ENCODE measurements around the gene TECTB. TPM values are rescaled to one million over a fixed set of nuclear protein-coding genes. Genes with fewer than 3 reads are reported as not detected.
A peak's percentile ranks its signal among the peaks of the same experiment; 100 is the strongest.

TECTB gene
- total RNA-seq, 1 donor from 2014 or later = not detected

DNA sequence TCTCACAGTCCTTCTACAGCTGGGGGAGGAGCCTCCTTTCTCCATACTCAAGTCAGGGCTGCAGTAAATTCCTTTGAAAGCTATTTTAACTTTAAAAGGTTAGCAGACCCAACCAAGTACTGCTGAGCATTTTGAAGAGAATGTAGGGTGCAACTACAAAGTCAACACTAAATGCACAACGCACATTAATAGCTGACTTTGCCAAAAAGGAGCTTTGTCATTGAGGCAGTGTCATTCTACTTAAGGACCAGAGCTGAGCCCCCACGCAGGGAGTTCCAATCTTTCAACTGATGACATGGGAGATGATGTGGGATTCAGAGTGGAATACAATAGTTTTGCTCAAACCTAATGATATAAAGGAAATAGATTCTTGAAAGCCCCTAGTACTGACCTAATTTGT, 20.3 kb downstream of the TECTB start:
- DNase-seq (ENCODE audit: low read depth) = no peak
- TF ChIP-seq, protein P1, sequence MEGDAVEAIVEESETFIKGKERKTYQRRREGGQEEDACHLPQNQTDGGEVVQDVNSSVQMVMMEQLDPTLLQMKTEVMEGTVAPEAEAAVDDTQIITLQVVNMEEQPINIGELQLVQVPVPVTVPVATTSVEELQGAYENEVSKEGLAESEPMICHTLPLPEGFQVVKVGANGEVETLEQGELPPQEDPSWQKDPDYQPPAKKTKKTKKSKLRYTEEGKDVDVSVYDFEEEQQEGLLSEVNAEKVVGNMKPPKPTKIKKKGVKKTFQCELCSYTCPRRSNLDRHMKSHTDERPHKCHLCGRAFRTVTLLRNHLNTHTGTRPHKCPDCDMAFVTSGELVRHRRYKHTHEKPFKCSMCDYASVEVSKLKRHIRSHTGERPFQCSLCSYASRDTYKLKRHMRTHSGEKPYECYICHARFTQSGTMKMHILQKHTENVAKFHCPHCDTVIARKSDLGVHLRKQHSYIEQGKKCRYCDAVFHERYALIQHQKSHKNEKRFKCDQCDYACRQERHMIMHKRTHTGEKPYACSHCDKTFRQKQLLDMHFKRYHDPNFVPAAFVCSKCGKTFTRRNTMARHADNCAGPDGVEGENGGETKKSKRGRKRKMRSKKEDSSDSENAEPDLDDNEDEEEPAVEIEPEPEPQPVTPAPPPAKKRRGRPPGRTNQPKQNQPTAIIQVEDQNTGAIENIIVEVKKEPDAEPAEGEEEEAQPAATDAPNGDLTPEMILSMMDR (conservative IDR thresholded peaks at IDR 0.05; ENCODE audit: low read depth, low read length) = no peak
- H3K4me3 ChIP-seq (ENCODE audit: low read depth, low read length) = no peak overlapping the region

DNA sequence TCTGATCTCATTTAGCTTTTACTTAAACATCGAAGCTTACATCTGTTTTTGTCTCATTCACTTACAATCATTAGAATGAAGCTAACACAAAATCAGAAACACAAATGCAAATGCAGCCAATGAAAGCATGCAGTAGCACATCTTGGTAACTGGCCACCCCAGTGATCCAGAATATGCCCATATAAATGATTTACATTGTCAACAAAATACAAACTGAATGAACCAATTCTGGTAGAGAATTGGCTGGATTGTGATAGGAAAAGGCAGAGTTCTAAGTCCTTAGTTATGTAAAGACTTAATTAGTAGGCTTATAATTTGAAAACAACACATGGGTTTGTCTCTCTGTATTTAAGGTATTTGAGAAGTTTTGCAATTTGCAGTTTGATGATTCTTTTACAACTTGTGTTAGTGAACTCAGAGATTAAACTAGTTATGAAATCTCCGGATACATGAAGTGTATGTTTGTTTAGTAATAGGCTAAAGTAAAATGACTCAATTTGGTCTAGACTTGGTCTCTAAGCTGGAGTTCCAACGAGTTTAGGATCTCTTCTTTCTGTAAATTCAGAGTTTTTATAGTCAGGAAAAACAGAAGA, 21.2 kb downstream of the TECTB start:
- TF ChIP-seq, protein P1 (conservative IDR thresholded peaks at IDR 0.05; ENCODE audit: low read depth, low read length) = no peak
- no peak overlapping the region for H3K4me3 ChIP-seq (ENCODE audit: low read depth, low read length)
- DNase-seq (ENCODE audit: low read depth) = no peak

DNA sequence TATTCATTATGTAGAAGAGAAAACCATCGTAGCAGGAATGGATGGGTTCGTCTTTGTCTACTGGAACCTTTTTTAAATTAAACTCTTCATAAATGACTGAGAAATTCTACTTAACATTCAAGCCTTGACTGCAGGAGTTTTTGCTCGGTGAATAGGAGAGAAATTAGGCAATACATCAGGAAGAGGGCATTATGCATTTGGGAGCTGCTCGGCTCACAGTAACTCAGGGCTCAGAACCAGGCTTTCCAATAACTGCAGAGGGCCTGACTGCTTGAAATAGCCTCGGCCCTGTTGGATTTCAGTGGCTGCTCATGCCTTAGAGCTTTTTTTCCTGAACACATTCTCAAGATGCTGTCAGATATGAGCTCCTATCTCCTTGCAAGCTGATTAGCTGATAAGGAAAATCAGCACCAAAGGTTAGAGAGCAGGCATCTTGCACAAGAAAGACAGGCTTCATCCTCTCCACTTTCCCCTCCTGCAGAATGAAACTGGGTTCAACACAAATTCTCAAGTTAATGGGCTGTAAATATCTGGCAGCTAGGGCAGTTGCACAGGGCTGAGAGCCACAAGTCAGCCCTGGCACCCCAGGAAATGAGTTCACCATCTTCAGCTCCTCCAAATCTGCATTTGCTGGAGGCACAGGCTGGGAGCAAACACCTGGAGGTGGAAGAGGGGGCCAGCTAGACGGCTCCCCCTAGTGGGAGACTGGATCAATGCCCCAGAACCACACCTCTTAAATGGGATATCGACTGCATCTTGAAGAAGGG, 24.3 kb downstream of the TECTB start:
- H3K4me3 ChIP-seq (ENCODE audit: low read depth, low read length) = no peak overlapping the region
- DNase-seq (ENCODE audit: low read depth) = no peak
- TF ChIP-seq, protein P1 (conservative IDR thresholded peaks at IDR 0.05; ENCODE audit: low read depth, low read length) = peak; percentile 98

DNA sequence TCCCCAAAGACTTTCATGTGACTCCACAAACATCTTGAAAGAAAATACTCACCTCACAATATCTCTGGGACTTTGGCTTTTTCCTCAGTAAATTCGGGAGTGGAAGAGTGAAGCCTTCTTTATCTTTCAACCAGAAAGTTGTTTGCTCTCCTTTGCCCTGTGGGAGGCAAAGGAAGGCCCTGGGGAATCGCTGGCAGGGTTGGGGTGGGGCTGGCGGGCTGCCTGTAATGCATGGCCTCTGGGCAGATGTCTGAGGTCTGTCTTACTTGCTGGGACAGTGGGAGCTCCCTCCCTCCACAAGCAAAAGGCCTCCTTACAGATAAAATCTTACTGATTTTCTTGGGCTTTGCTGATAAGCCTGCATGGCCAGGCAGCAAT, 24.9 kb downstream of the TECTB start:
- DNase-seq (ENCODE audit: low read depth) = no peak
- TF ChIP-seq, protein P1 (conservative IDR thresholded peaks at IDR 0.05; ENCODE audit: low read depth, low read length) = no peak
- no peak overlapping the region for H3K4me3 ChIP-seq (ENCODE audit: low read depth, low read length)

DNA sequence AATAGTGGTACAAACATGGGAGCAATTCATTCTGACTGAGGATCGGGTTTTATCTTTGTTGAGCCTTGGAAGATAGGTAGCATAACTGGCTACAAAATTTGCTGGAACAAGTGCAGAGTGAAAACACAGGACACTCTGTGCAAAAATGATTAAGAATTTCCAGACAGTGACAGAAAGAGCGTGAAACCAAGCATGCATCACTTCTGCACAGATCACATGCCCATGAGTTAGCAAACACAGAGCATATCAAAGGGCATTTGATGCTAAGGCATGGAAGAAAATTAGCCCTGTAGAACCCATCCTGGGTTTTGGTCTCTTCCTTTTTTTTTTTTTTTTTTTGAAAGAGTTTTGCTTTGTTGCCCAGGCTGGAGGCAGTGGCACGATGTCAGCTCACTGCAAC, 28.3 kb downstream of the TECTB start:
- no peak for DNase-seq (ENCODE audit: low read depth)
- H3K4me3 ChIP-seq (ENCODE audit: low read depth, low read length) = no peak overlapping the region
- TF ChIP-seq, protein P1 (conservative IDR thresholded peaks at IDR 0.05; ENCODE audit: low read depth, low read length) = no peak

DNA sequence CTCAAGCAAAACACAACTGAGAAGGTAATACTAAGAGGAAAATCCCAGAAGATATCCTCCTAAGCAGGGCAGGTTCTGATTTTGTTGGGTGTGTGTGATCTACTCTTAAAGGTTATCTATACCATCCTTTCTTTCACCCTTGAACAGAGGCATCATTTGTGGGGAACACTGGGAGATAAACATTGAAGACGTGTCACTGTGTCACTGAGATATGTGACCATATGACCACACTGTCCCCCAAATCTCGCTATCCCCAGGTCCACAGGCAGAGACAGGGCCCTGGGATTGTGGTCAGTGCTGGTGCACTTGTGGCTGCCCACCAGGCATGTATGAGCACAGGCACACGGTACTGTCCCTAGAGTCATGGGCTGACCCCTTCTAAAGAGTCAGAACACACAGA, 30.0 kb downstream of the TECTB start:
- no peak overlapping the region for H3K4me3 ChIP-seq (ENCODE audit: low read depth, low read length)
- no peak for DNase-seq (ENCODE audit: low read depth)
- TF ChIP-seq, protein P1 (conservative IDR thresholded peaks at IDR 0.05; ENCODE audit: low read depth, low read length) = no peak

DNA sequence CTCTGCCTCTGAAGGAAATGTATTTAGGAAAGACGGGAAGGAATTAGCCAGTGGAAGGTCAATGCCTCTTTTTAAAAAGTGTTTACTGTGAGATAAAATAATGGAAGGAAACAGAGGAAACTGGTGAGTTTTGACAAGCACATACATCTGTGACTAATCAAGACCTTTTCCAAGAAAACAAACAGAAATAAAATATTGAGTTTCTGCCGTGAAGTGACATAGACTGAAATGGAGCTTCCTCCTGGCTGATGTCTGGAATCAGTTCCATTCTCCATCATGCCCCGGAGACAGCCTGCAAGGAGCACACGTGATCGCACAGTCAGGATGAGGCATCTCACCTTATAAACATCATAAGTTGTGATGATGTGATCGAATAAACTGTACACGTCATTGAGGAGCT, 30.7 kb downstream of the TECTB start:
- TF ChIP-seq, protein P1 (conservative IDR thresholded peaks at IDR 0.05; ENCODE audit: low read depth, low read length) = no peak
- no peak for DNase-seq (ENCODE audit: low read depth)
- H3K4me3 ChIP-seq (ENCODE audit: low read depth, low read length) = no peak overlapping the region
